GM18508 (cell line): ENCODE data around the gene CYP24A1.

ENCODE experiments used
- ATAC-seq: cut with Tn5 transposase; IDR thresholded peaks from one replicate; pipeline ENCODE4 v1.9.1; 2021; ENCODE audit warnings: moderate number of reproducible peaks; ENCODE audit not compliant: insufficient read depth, unreplicated experiment

Gene CYP24A1

GRCh38 chr20:54158856-54159418 is 14.8 kb downstream of the CYP24A1 start:
- no peak for ATAC-seq

GRCh38 chr20:54158226-54158625 is 15.6 kb downstream of the CYP24A1 start:
- ATAC-seq = no peak

GRCh38 chr20:54156981-54157835 is 16.6 kb downstream of the CYP24A1 start:
- no peak for ATAC-seq

- ATAC-seq = no peak
Observed at GRCh38 chr20:54156522-54156921, 17.3 kb downstream of the CYP24A1 start.

- ATAC-seq = no peak
Observed at GRCh38 chr20:54155736-54156317, 18.0 kb downstream of the CYP24A1 start.

- no peak for ATAC-seq
Observed at GRCh38 chr20:54154439-54154838, 19.3 kb downstream of the CYP24A1 start.

- no peak for ATAC-seq
Observed at GRCh38 chr20:54153847-54154246, 19.9 kb downstream of the CYP24A1 start.

GRCh38 chr20:54153041-54153327 is 20.8 kb downstream of the CYP24A1 start:
- ATAC-seq = no peak

GRCh38 chr20:54152227-54153040 is 21.4 kb downstream of the CYP24A1 start:
- no peak for ATAC-seq

- ATAC-seq = no peak
Observed at GRCh38 chr20:54151511-54152226, 22.1 kb downstream of the CYP24A1 start.

- no peak for ATAC-seq
Observed at GRCh38 chr20:54151075-54151439, 22.7 kb downstream of the CYP24A1 start.

- no peak for ATAC-seq
Observed at GRCh38 chr20:54149765-54150264, 24.0 kb downstream of the CYP24A1 start.

GRCh38 chr20:54148947-54149764 is 24.6 kb downstream of the CYP24A1 start:
- ATAC-seq = no peak

GRCh38 chr20:54146672-54147071 is 27.1 kb downstream of the CYP24A1 start:
- no peak for ATAC-seq

GRCh38 chr20:54144847-54145414 is 28.9 kb downstream of the CYP24A1 start:
- no peak for ATAC-seq

GRCh38 chr20:54140927-54141566 is 32.7 kb downstream of the CYP24A1 start:
- no peak for ATAC-seq

- ATAC-seq = no peak
Observed at GRCh38 chr20:54140486-54140885, 33.3 kb downstream of the CYP24A1 start.

- no peak for ATAC-seq
Observed at GRCh38 chr20:54140067-54140466, 33.7 kb downstream of the CYP24A1 start.

GRCh38 chr20:54139188-54139587 is 34.6 kb downstream of the CYP24A1 start:
- ATAC-seq = no peak
